Testis (tissue), 3 donors: Measurements from ENCODE around the gene MYRF. TPM values are rescaled to one million over a fixed set of nuclear protein-coding genes. Genes with fewer than 3 reads are reported as not detected.

Experiments
- DNase-seq: peaks from one replicate; pipeline ENCODE4 v3.0.0-alpha.2; 2019
- H3K27ac ChIP-seq, 2 donors: fragments of 200-600 bp; sonication (generic); one replicate each; pipeline ENCODE4 v1.5.1; 2019
- H3K27me3 ChIP-seq: fragments of 200-600 bp; sonication (generic); one replicate; pipeline ENCODE4 v1.5.1; 2019
- H3K36me3 ChIP-seq: fragments of 200-600 bp; sonication (generic); one replicate; pipeline ENCODE4 v1.5.1; 2017; ENCODE audit warnings: low read depth; ENCODE audit errors: missing control alignments
- H3K4me1 ChIP-seq: fragments of 200-600 bp; sonication (generic); one replicate; pipeline ENCODE4 v1.5.1; 2019
- H3K4me3 ChIP-seq, 2 donors: fragments of 200-600 bp; sonication (generic); one replicate each; pipeline ENCODE4 v1.5.1; 2017 to 2019
- H3K9me3 ChIP-seq: fragments of 200-600 bp; sonication (generic); one replicate; pipeline ENCODE4 v1.5.1; 2017
- POLR2A ChIP-seq: fragments of 450-650 bp; IDR thresholded peaks from one replicate; pipeline ENCODE4 v1.6.1; 2017; ENCODE audit warnings: antibody characterized with exemption, mild to moderate bottlenecking, moderate library complexity
- WGBS, 2 donors: methylation state at CpG; one replicate each; pipeline ENCODE4 v1.1.5; 2018; 5-methylcytosine and 5-hydroxymethylcytosine counted together
- intact Hi-C: fragments of 100-400 bp; cut with DNase I; formaldehyde crosslinking; loops from one replicate; pipeline ENCODE4 v1.15.1; 2023; ENCODE audit warnings: low total_unique reads
- polyA plus RNA-seq: library from polyadenylated mRNA; stranded (reverse); fragments of 350-450 nt; fragmentation: Illumina TruSeq; extraction: RNeasy Lipid Tissue Mini Kit (QIAGEN cat#74804); gene quantifications from one replicate; pipeline ENCODE4 v1.2.3, GENCODE V29; 2014; ENCODE audit warnings: low read depth, low replicate concordance; ENCODE audit not compliant: insufficient read depth
- total RNA-seq, 2 donors: library from RNA; depleted of rRNA; stranded (reverse); fragments of >200 nt; gene quantifications; one replicate each; pipeline ENCODE4 v1.2.3, GENCODE V29; 2016
- TF ChIP-seq, protein P1 (sequence below), 3 experiments: fragments of 450-650 bp in 2 of 3; fragments of 200-600 bp in 1 of 3; sonication (generic) in 1 of 3; IDR thresholded peaks; one replicate each; pipeline ENCODE4 v1.5.1; 2016 to 2019; ENCODE audit warnings: antibody characterized with exemption in 3 of 3, mild to moderate bottlenecking in 2 of 3, moderate library complexity in 1 of 3

Gene MYRF
- total and polyA plus RNA-seq, 3 donors from 2014 or later, result 9.2 to 15.2 (median 10.7) TPM

DNA sequence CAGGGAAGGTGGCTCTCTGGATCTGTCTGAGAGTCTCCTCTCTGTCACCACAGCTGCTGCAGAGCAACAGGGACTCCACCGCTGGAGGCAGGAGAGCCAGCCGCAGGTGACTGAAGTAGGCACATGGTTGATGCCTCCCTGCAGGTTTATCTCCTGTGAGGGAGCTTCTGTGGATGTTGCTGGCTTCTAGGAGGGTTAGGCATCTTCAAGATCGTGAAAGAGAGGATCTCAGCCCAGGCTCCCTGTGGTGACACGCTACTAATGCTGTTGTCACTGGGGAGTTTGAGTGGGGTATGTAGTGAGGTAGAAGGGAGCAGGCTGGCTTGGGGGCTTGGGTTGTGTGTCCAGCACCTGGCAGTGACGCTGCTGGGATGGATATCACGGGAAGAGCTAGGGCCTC, 38.1 kb upstream of the MYRF start:
- Histone ChIP-seq H3K4me1 (peaks cover 13% of the 10 kb centered on the region), H3K27me3 (no peaks in the 10 kb centered on the region), H3K4me3 (no peak overlapping the region), H3K9me3 (no peaks in the 10 kb centered on the region), H3K36me3 (no peaks in the 10 kb centered on the region), H3K27ac (no peak overlapping the region)
- DNase-seq, result no peak
- 78 to 88% methylated on average over 6 of the region's 6 CpGs for WGBS, 2 donors
- no peak for TF ChIP-seq POLR2A
- TF ChIP-seq, protein P1, sequence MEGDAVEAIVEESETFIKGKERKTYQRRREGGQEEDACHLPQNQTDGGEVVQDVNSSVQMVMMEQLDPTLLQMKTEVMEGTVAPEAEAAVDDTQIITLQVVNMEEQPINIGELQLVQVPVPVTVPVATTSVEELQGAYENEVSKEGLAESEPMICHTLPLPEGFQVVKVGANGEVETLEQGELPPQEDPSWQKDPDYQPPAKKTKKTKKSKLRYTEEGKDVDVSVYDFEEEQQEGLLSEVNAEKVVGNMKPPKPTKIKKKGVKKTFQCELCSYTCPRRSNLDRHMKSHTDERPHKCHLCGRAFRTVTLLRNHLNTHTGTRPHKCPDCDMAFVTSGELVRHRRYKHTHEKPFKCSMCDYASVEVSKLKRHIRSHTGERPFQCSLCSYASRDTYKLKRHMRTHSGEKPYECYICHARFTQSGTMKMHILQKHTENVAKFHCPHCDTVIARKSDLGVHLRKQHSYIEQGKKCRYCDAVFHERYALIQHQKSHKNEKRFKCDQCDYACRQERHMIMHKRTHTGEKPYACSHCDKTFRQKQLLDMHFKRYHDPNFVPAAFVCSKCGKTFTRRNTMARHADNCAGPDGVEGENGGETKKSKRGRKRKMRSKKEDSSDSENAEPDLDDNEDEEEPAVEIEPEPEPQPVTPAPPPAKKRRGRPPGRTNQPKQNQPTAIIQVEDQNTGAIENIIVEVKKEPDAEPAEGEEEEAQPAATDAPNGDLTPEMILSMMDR (IDR thresholded peaks at IDR 0.05), result no peak
- intact Hi-C loops, result no loop called here

DNA sequence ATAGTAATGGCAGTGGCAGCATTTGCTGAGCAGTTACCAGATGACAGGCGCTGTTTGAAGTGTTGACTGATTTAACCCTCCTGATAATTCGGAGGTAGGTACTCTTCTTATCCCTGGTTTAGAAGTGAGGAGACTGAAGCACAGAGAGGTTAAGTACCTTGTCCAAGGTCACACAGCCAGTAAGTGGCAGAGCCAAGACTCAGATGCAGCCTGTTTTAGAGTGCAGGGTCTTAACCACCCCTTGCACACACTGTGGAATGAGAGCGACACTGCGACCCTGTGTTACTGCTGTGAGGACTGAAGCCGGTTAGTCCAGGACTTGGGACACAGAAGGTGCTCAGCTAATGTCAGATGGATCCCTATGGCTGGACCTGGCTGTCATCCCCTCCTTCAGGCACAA, 37.5 kb upstream of the MYRF start:
- 87 to 98% methylated on average over 5 of the region's 5 CpGs for WGBS, 2 donors
- Histone ChIP-seq H3K27me3 (no peaks in the 10 kb centered on the region), H3K9me3 (no peaks in the 10 kb centered on the region), H3K4me3 (no peak overlapping the region), H3K4me1 (peaks cover 13% of the 10 kb centered on the region), H3K36me3 (no peaks in the 10 kb centered on the region), H3K27ac (no peak overlapping the region)
- TF ChIP-seq, protein P1 (IDR thresholded peaks at IDR 0.05), result no peak
- TF ChIP-seq POLR2A, result no peak
- no peak for DNase-seq
- intact Hi-C loops, result no loop called here

DNA sequence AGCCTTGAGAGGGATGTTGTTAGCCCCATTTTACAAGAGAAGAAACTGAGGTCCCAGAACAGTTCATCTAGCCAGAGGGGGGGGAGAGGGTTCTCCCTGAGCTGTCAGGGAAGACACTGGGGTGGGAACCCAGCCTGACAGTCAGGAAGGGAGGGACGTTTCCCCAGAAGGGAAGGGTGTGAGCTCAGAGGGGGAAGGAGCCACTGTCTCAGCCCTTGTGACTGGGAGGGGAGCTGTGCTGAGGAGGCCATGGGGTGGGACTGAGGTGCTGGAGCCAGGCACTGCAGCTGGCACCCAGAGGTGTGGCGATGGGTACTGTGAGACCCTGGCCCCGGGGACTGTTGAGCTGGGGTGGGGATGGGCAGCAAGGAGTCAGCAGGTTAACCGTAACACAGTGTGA, 36.6 kb upstream of the MYRF start:
- 81 to 91% methylated on average over 4 of the region's 4 CpGs for WGBS, 2 donors

DNA sequence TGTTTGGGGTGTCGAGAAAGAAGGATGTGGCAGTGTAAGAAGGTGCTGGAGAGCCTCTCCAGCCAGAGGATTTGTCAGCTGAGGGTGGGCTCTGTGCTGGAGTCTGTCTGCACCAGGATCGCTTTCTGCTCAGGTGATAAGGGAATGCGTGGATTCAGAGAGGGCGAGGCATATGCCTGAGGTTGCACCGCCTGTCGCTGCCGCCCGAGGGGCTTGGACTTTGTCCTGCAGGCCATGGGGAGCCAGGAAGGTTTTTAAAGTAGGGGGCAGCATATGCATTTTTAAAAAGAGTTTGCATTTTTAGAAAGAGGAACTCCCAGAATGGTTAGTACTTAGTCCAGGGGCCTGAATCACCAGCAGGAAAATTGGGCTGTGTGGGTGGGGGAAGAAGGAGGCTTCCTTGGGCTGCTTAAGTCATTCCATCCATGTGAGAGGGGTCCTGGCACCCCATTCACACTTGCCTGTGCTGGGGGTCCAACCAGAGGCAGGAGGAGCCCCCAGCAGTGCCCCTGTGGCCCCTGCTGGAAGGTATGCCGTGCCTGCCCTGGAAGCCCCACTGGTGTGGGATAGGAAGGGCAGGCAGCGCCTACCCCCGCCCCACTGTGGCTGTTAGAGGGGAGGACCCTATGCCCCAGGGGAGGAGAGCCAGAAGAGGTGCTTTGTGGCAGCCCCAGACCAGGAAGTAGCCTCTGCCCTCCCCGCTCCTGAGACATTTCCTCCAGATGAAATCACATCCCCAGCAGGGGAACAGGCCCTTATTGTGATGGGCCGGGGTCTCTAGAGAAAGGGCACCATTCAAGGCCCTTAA, 35.8 kb upstream of the MYRF start:
- no peaks in the 10 kb centered on the region for H3K27me3 ChIP-seq
- no peak overlapping the region for H3K4me3 ChIP-seq
- no peak for DNase-seq
- H3K27ac ChIP-seq, result no peak overlapping the region
- H3K36me3 ChIP-seq, result no peaks in the 10 kb centered on the region
- TF ChIP-seq POLR2A, result no peak
- TF ChIP-seq, protein P1 (IDR thresholded peaks at IDR 0.05), result no peak
- intact Hi-C loops, result no loop called here
- H3K4me1 ChIP-seq, result peaks cover 11% of the 10 kb centered on the region
- H3K9me3 ChIP-seq, result no peaks in the 10 kb centered on the region
- WGBS, 2 donors, result 89 to 91% methylated on average over 11 to 13 of the region's 13 CpGs

More for the DNA sequence above, 36.6 kb upstream of the MYRF start:
- Histone ChIP-seq H3K9me3 (no peaks in the 10 kb centered on the region), H3K27me3 (no peaks in the 10 kb centered on the region), H3K36me3 (no peaks in the 10 kb centered on the region), H3K4me3 (no peak overlapping the region), H3K4me1 (peaks cover 11% of the 10 kb centered on the region), H3K27ac (no peak overlapping the region)
- no peak for DNase-seq
- no peak for TF ChIP-seq POLR2A
- TF ChIP-seq, protein P1 (IDR thresholded peaks at IDR 0.05), result no peak
- intact Hi-C loops, result no loop called here
